ENCODE data around the gene PTPN23. TPM values are rescaled to one million over a fixed set of nuclear protein-coding genes. Genes with fewer than 3 reads are reported as not detected.

The PTPN23 gene
- total RNA-seq, 4 donors from 2014 or later, result 10.5 to 134 (median 24.4) TPM

- no peak for DNase-seq
- Histone ChIP-seq H3K27ac (no peak overlapping the region), H3K27me3 (no peaks in the 10 kb centered on the region), H3K36me3 (peaks cover 64 to 98% (median 73%) of the 10 kb centered on the region in 3 donors), H3K4me1 (peaks cover 3 to 8% (median 6%) of the 10 kb centered on the region in 3 donors), H3K9me3 (no peaks in the 10 kb centered on the region), H3K4me3 (no peak overlapping the region)
- 81 to 100% methylated on average over 4 to 16 of the region's 24 CpGs for WGBS, 2 donors
- intact Hi-C loops (cut with DNase I), result no loop called here
- TF ChIP-seq POLR2A (IDR thresholded peaks at IDR 0.05) (no peak), CTCF (IDR thresholded peaks at IDR 0.05) (no peak)
Observed at GRCh38 chr3:47411696-47412452, 31.1 kb downstream of the PTPN23 start.

GRCh38 chr3:47412453-47412756 is 31.6 kb downstream of the PTPN23 start:
- intact Hi-C loops (cut with DNase I), result no loop called here

GRCh38 chr3:47412842-47413520 is 32.2 kb downstream of the PTPN23 start:
- DNase-seq, result no peak
- Histone ChIP-seq H3K9me3 (no peaks in the 10 kb centered on the region), H3K4me1 (no peaks in the 10 kb centered on the region), H3K27me3 (no peaks in the 10 kb centered on the region), H3K27ac (no peak overlapping the region), H3K36me3 (peaks cover 64 to 97% (median 68%) of the 10 kb centered on the region in 3 donors), H3K4me3 (no peak overlapping the region)
- 83 to 87% methylated on average over 8 to 9 of the region's 12 CpGs for WGBS, 2 donors
- intact Hi-C loops (cut with DNase I), result no loop called here
- no peak for TF ChIP-seq POLR2A (IDR thresholded peaks at IDR 0.05)
- TF ChIP-seq CTCF (IDR thresholded peaks at IDR 0.05), result peak in 1 of 6 experiments; percentile 21

More at GRCh38 chr3:47412453-47412756, 31.6 kb downstream of the PTPN23 start:
- H3K36me3 ChIP-seq, result peaks cover 68 to 98% (median 72%) of the 10 kb centered on the region in 3 donors
- TF ChIP-seq CTCF (IDR thresholded peaks at IDR 0.05) (no peak), POLR2A (IDR thresholded peaks at IDR 0.05) (no peak)
- no peaks in the 10 kb centered on the region for H3K27me3 ChIP-seq
- peaks cover 0 to 2% (median under 1%) of the 10 kb centered on the region in 3 donors for H3K4me1 ChIP-seq
- no peak overlapping the region for H3K4me3 ChIP-seq
- WGBS, 2 donors, result 78 to 89% methylated on average over 2 to 3 of the region's 5 CpGs
- no peak overlapping the region for H3K27ac ChIP-seq
- no peak for DNase-seq
- no peaks in the 10 kb centered on the region for H3K9me3 ChIP-seq

- DNase-seq, result no peak
- intact Hi-C loops (cut with DNase I), result no loop called here
- TF ChIP-seq POLR2A (IDR thresholded peaks at IDR 0.05) (no peak), CTCF (IDR thresholded peaks at IDR 0.05) (no peak)
- peaks cover 64 to 97% (median 69%) of the 10 kb centered on the region in 3 donors for H3K36me3 ChIP-seq
- no peaks in the 10 kb centered on the region for H3K9me3 ChIP-seq
- no peak overlapping the region for H3K4me3 ChIP-seq
- no peak overlapping the region for H3K27ac ChIP-seq
- H3K4me1 ChIP-seq, result no peaks in the 10 kb centered on the region
- WGBS, 2 donors, result 63 to 83% methylated on average over 2 to 3 of the region's 7 CpGs
- no peaks in the 10 kb centered on the region for H3K27me3 ChIP-seq
Observed at GRCh38 chr3:47413751-47414150, 32.9 kb downstream of the PTPN23 start.

DNA sequence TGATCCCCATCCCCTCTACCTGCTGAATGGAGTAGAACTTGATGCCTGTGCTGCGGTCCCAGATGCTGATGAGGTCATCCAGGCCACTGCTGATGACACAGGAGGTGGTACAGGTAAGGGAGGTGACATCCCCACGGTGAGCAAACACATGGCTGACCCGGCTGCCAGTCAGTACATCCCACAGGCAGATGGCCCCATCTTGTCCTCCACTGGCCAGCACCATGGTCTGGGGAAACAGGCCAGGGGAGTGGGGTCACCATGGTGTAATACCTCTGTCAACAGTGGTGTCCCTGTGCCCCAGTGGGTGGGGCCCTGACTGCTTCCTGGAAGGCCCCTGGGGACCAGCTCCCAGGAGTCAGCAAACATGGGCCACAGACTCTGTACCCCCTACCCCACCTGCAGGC is 33.3 kb downstream of the PTPN23 start:
- no peak for DNase-seq
- H3K27me3 ChIP-seq, result no peaks in the 10 kb centered on the region
- no peaks in the 10 kb centered on the region for H3K9me3 ChIP-seq
- TF ChIP-seq POLR2A (IDR thresholded peaks at IDR 0.05) (no peak), CTCF (IDR thresholded peaks at IDR 0.05) (no peak)
- intact Hi-C loops (cut with DNase I), result no loop called here
- H3K27ac ChIP-seq, result peak overlapping the region in 1 of 4 donors; percentile 1
- H3K4me1 ChIP-seq, result no peaks in the 10 kb centered on the region
- WGBS, 2 donors, result 61 to 100% methylated on average over 1 to 3 of the region's 3 CpGs
- peaks cover 64 to 97% (median 69%) of the 10 kb centered on the region in 3 donors for H3K36me3 ChIP-seq
- no peak overlapping the region for H3K4me3 ChIP-seq
